ENCODE measurements around the gene TNFSF10.
"Not testable (repeated sequence)": the region's sequence is repeated elsewhere in the genome, so short reads cannot be mapped to it uniquely, and the experiment has no call there.

The TNFSF10 gene

GRCh38 chr3:172544404-172544803 lies 21.2 kb upstream of the TNFSF10 start:
- no peak for DNase-seq (ENCODE audit: low read depth, low spot score)

GRCh38 chr3:172543884-172544283 lies 20.7 kb upstream of the TNFSF10 start:
- DNase-seq (ENCODE audit: low read depth, low spot score): no peak

GRCh38 chr3:172543419-172543818 lies 20.2 kb upstream of the TNFSF10 start:
- no peak for DNase-seq (ENCODE audit: low read depth, low spot score)

GRCh38 chr3:172542999-172543398 lies 19.8 kb upstream of the TNFSF10 start:
- no peak for DNase-seq (ENCODE audit: low read depth, low spot score)

GRCh38 chr3:172541945-172542488 lies 18.8 kb upstream of the TNFSF10 start:
- no peak for DNase-seq (ENCODE audit: low read depth, low spot score)

- no peak for DNase-seq (ENCODE audit: low read depth, low spot score)
Measured at GRCh38 chr3:172540049-172540448, 16.8 kb upstream of the TNFSF10 start.

GRCh38 chr3:172539273-172539672 lies 16.0 kb upstream of the TNFSF10 start:
- DNase-seq (ENCODE audit: low read depth, low spot score): no peak

- no peak for DNase-seq (ENCODE audit: low read depth, low spot score)
Measured at GRCh38 chr3:172538368-172539151, 15.3 kb upstream of the TNFSF10 start.

- DNase-seq (ENCODE audit: low read depth, low spot score): no peak
Measured at GRCh38 chr3:172537507-172538158, 14.4 kb upstream of the TNFSF10 start.

GRCh38 chr3:172536993-172537419 lies 13.8 kb upstream of the TNFSF10 start:
- DNase-seq (ENCODE audit: low read depth, low spot score): no peak

GRCh38 chr3:172536505-172536904 lies 13.3 kb upstream of the TNFSF10 start:
- no peak for DNase-seq (ENCODE audit: low read depth, low spot score)

- DNase-seq (ENCODE audit: low read depth, low spot score): no peak
Measured at GRCh38 chr3:172530566-172530965, 7.3 kb upstream of the TNFSF10 start.

- DNase-seq (ENCODE audit: low read depth, low spot score): no peak
Measured at GRCh38 chr3:172530101-172530561, 6.9 kb upstream of the TNFSF10 start.

GRCh38 chr3:172528677-172529076 lies 5.4 kb upstream of the TNFSF10 start:
- DNase-seq (ENCODE audit: low read depth, low spot score): no peak

GRCh38 chr3:172527306-172527705 lies 4.1 kb upstream of the TNFSF10 start:
- no peak for DNase-seq (ENCODE audit: low read depth, low spot score)

GRCh38 chr3:172525116-172525613 lies 1.9 kb upstream of the TNFSF10 start:
- no peak for DNase-seq (ENCODE audit: low read depth, low spot score)

- DNase-seq (ENCODE audit: low read depth, low spot score): no peak
Measured at GRCh38 chr3:172524611-172525010, 1.4 kb upstream of the TNFSF10 start.

GRCh38 chr3:172521837-172522726 lies 1.1 kb downstream of the TNFSF10 start:
- not testable (repeated sequence) for DNase-seq (ENCODE audit: low read depth, low spot score)

- no peak for DNase-seq (ENCODE audit: low read depth, low spot score)
Measured at GRCh38 chr3:172520301-172520831, 2.9 kb downstream of the TNFSF10 start.

- DNase-seq (ENCODE audit: low read depth, low spot score): no peak
Measured at GRCh38 chr3:172519740-172520139, 3.5 kb downstream of the TNFSF10 start.

- no peak for DNase-seq (ENCODE audit: low read depth, low spot score)
Measured at GRCh38 chr3:172518929-172519640, 4.1 kb downstream of the TNFSF10 start.
